Esophagus squamous epithelium (tissue), 4 donors: ENCODE measurements around the gene TMSB15C.

Experiments used
- CTCF ChIP-seq, 6 experiments: fragments of 450-650 bp in 4 of 6; fragments of 200-600 bp in 2 of 6; sonication (generic) in 2 of 6; IDR thresholded peaks; one replicate each; pipeline ENCODE4 v1.5.1; 2016 to 2019; ENCODE audit warnings: antibody characterized with exemption in 6 of 6, mild to moderate bottlenecking in 4 of 6, moderate library complexity in 4 of 6
- POLR2A ChIP-seq, 4 donors: fragments of 450-650 bp; IDR thresholded peaks; one replicate each; pipeline ENCODE4 v1.6.1; 2017; ENCODE audit warnings: antibody characterized with exemption in 4 of 4, mild to moderate bottlenecking in 4 of 4, moderate library complexity in 3 of 4

- TF ChIP-seq CTCF (IDR thresholded peaks at IDR 0.05) (peak in 5 of 6 experiments; percentile 27 to 44 (median 33)), POLR2A (IDR thresholded peaks at IDR 0.05) (no peak)
Measured at GRCh38 chrX:104113222-104113965, 37.4 kb upstream of the TMSB15C start.
